ENCODE results near the gene DEFB124.

GRCh38 chr20:31500527-31500926, 25.6 kb upstream of the DEFB124 start:
- TF ChIP-seq POLR2A (IDR thresholded peaks at IDR 0.05; ENCODE audit: low read depth, low read length) (no peak), POLR2AphosphoS5 (IDR thresholded peaks at IDR 0.05; ENCODE audit: low read depth, low read length) (no peak), TAF1 (IDR thresholded peaks at IDR 0.05; ENCODE audit: low read depth, low read length) (no peak), POU2F2 (IDR thresholded peaks at IDR 0.05; ENCODE audit: low read depth, low read length) (no peak), SPI1 (IDR thresholded peaks at IDR 0.05; ENCODE audit: low read depth, low read length) (no peak)
